ENCODE results near the gene ENTHD1.

DNA sequence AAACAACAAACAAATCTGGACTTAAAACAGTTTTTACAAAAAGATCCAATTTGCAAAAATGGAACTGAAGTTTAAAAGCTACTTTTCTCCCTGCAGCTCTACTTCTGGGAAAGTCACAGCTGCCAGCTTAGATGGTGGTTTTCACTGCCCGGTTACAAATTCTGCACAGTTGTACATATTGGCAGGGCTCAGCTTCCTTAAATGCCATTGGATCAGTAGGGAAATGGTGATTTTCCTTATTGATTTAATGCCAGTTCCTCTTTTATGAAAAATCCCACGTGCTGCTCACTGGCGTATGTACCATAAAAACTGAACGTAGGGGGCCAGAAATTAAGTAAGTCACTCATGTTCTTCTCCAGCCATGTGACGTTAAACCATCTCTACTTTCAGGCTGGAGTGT, 30.1 kb upstream of the ENTHD1 start:
- TF ChIP-seq POLR2A (IDR thresholded peaks at IDR 0.05; ENCODE audit: low read depth, low read length) (no peak), POLR2AphosphoS5 (IDR thresholded peaks at IDR 0.05; ENCODE audit: low read depth, low read length) (no peak), TAF1 (IDR thresholded peaks at IDR 0.05; ENCODE audit: borderline replicate concordance, low read depth, low read length) (no peak)
